GM23248 (cell line): ENCODE measurements around the gene SLC31A2.
"Not testable (repeated sequence)": the region's sequence is repeated elsewhere in the genome, so short reads cannot be mapped to it uniquely, and the experiment has no call there.

Experiments used
- EZH2 ChIP-seq: fragments of 200-600 bp; sonication (generic); IDR thresholded peaks from 2 replicates; pipeline ENCODE4 v1.6.1; 2018; ENCODE audit warnings: antibody characterized with exemption, mild to moderate bottlenecking; ENCODE audit not compliant: insufficient read depth, poor library complexity, severe bottlenecking
- EZH2phosphoT487 ChIP-seq: fragments of 200-600 bp; sonication (generic); IDR thresholded peaks from 2 replicates; pipeline ENCODE4 v1.6.1; 2018; ENCODE audit warnings: antibody characterized with exemption, moderate library complexity, mild to moderate bottlenecking, low read depth; ENCODE audit not compliant: insufficient read depth

DNA sequence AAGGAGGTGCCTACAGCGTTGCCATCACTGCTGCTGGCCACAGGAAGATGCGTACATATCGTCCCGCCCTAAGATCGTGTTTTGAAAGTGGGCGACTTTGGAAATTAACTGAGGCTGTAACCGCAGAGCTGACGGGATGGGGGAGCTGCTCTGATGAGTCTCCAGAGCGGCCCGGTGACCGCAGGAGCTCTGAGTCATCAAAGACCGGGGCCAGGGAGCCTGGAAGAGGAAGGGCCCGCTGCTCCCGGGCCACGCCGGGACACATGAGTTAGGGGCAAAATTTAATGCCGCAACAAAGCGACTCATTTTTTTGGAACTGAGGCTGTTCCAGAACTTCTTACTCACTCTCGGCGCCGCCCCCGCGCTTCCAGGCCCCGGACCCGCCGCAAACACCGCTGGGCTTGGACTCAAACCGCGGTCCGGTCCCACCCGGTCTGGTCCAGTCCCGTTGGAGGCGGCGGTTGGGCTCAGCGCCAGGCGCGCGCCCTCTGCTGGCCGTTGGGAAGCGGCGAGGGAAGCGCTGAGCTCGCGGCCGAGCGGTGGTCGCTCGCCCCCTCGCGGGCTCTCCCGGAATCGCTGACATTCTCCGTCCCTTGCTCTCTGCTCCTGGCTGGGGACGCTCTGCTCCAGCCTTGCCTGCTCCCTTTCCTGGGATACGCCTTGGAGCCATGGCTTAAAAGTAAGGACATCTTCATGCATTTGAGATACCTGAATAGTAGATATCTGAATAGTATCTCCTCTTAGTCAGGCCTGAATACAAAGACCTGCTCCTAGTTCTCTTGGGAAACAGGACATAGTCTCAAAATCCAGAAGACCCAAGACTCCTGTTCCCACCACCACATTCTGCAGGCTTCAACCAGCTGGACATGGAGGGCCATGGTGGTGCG lies 39.5 kb upstream of the SLC31A2 start:
- not testable (repeated sequence) for TF ChIP-seq EZH2phosphoT487, EZH2
